Smooth muscle cell (in vitro differentiated cells): ENCODE results near the gene ADAM17. TPM values are rescaled to one million over a fixed set of nuclear protein-coding genes. Genes with fewer than 3 reads are reported as not detected.

Experiments used
- DNase-seq: peaks from one replicate; lab custom pipeline; 2025; ENCODE audit not compliant: unreplicated experiment; lab: John Stamatoyannopoulos, UW
- H2AFZ ChIP-seq: fragments of 200-600 bp; sonication (generic); 2 replicates; pipeline ENCODE4 v1.6.0; 2016; ENCODE audit warnings: antibody characterized with exemption, low read depth, mild to moderate bottlenecking
- H3F3A ChIP-seq: fragments of 200-600 bp; sonication (generic); 2 replicates; pipeline ENCODE4 v1.6.0; 2017; ENCODE audit warnings: antibody characterized with exemption, low read depth
- H3K27ac ChIP-seq: fragments of 200-600 bp; sonication (generic); 2 replicates; pipeline ENCODE4 v1.5.1; 2016; ENCODE audit warnings: low read depth, mild to moderate bottlenecking
- H3K27me3 ChIP-seq: fragments of 200-600 bp; sonication (generic); 2 replicates; pipeline ENCODE4 v1.6.1; 2016; ENCODE audit warnings: low read depth, mild to moderate bottlenecking
- H3K36me3 ChIP-seq: fragments of 200-600 bp; sonication (generic); 2 replicates; pipeline ENCODE4 v1.5.1; 2016; ENCODE audit warnings: low read depth
- H3K4me1 ChIP-seq: fragments of 200-600 bp; sonication (generic); 2 replicates; pipeline ENCODE4 v1.5.1; 2016; ENCODE audit warnings: low read depth
- H3K4me2 ChIP-seq: fragments of 200-600 bp; sonication (generic); 2 replicates; pipeline ENCODE4 v1.6.0; 2016; ENCODE audit warnings: mild to moderate bottlenecking
- H3K4me3 ChIP-seq: fragments of 200-600 bp; sonication (generic); 2 replicates; pipeline ENCODE4 v1.5.1; 2016; ENCODE audit warnings: mild to moderate bottlenecking
- H3K79me2 ChIP-seq: fragments of 200-600 bp; sonication (generic); 2 replicates; pipeline ENCODE4 v1.6.0; 2016; ENCODE audit warnings: low read depth, mild to moderate bottlenecking
- H3K9ac ChIP-seq: fragments of 200-600 bp; sonication (generic); 2 replicates; pipeline ENCODE4 v1.6.0; 2016; ENCODE audit warnings: low read depth
- H3K9me3 ChIP-seq: fragments of 200-600 bp; sonication (generic); replicated peaks from 2 replicates; pipeline ENCODE4 v1.5.1; 2016; ENCODE audit warnings: low read depth
- H4K20me1 ChIP-seq: fragments of 200-600 bp; sonication (generic); 2 replicates; pipeline ENCODE4 v1.6.0; 2016; ENCODE audit warnings: low read depth
- CTCF ChIP-seq: fragments of 200-600 bp; sonication (generic); IDR thresholded peaks from 2 replicates; pipeline ENCODE4 v1.5.1; 2017; ENCODE audit warnings: borderline replicate concordance, mild to moderate bottlenecking, antibody characterized with exemption; ENCODE audit not compliant: insufficient read depth, poor library complexity, severe bottlenecking
- WGBS: methylation state at CpG from one replicate; pipeline ENCODE4 v1.1.7; 2016; ENCODE audit warnings: low lambda C conversion rate; 5-methylcytosine and 5-hydroxymethylcytosine counted together
- polyA plus RNA-seq: library from polyadenylated mRNA; unstranded; fragments of >200 nt; fragmentation: Nextera tagmentation; extraction: Ambion mirVana; gene quantifications from 2 replicates; pipeline ENCODE4 v1.2.1, GENCODE V29; 2016
- total RNA-seq: library from RNA; depleted of rRNA; stranded (reverse); fragments of >200 nt; gene quantifications from 2 replicates; pipeline ENCODE4 v1.2.3, GENCODE V29; 2014

The ADAM17 gene
- total and polyA plus RNA-seq, 2 experiments from 2014 or later: 8.9 to 18.3 TPM

DNA sequence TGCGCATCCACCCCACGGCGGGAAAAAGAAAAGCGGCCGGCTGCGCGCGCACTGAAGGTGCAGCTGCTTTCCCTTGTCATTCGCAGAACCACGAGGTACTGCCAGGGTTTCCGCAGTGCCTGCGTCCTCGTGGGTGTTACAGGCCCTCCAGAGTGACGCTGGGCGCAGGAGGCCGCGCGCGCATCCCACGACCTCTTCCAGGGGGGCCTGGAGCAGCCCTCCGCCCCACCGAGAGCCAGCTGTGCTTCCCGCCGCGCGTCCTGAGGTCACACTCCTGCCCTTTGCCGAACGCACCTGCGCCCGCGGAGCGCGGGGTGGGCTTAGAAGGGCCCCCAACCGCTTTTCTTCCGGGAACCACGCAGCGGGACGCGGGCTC, 81.7 kb downstream of the ADAM17 start:
- WGBS: 9% methylated on average over 39 of the region's 39 CpGs
- H3K27me3 ChIP-seq: no peaks in the 10 kb centered on the region
- H2AFZ ChIP-seq: peak overlapping the region; percentile 28
- no peak overlapping the region for H3K27ac ChIP-seq
- H3K9me3 ChIP-seq: no peaks in the 10 kb centered on the region
- peak overlapping the region; percentile 80 for H3K4me3 ChIP-seq
- H3K9ac ChIP-seq: no peak overlapping the region
- H3F3A ChIP-seq: peaks cover 14% of the 10 kb centered on the region
- no peaks in the 10 kb centered on the region for H3K4me1 ChIP-seq
- no peak for TF ChIP-seq CTCF
- DNase-seq: no peak
- H3K79me2 ChIP-seq: peaks cover 20% of the 10 kb centered on the region
- H3K36me3 ChIP-seq: no peaks in the 10 kb centered on the region
- H3K4me2 ChIP-seq: peak overlapping the region; percentile 96
- peaks cover 17% of the 10 kb centered on the region for H4K20me1 ChIP-seq

GRCh38 chr2:9473308-9473984, 82.2 kb downstream of the ADAM17 start:
- H3K9me3 ChIP-seq: no peaks in the 10 kb centered on the region
- no peaks in the 10 kb centered on the region for H3K27me3 ChIP-seq
- no peaks in the 10 kb centered on the region for H3K36me3 ChIP-seq
- 30% methylated on average over 24 of the region's 24 CpGs for WGBS
- no peak overlapping the region for H3K27ac ChIP-seq
- no peak for TF ChIP-seq CTCF
- DNase-seq: no peak
- no peak overlapping the region for H2AFZ ChIP-seq
- H3K4me1 ChIP-seq: no peaks in the 10 kb centered on the region
- H3K79me2 ChIP-seq: peaks cover 14% of the 10 kb centered on the region
- H3K4me3 ChIP-seq: peak overlapping the region; percentile 80
- H3K4me2 ChIP-seq: peak overlapping the region; percentile 96
- H4K20me1 ChIP-seq: peaks cover 13% of the 10 kb centered on the region
- peaks cover 14% of the 10 kb centered on the region for H3F3A ChIP-seq
- H3K9ac ChIP-seq: no peak overlapping the region

GRCh38 chr2:9472511-9472910, 83.1 kb downstream of the ADAM17 start:
- no peaks in the 10 kb centered on the region for H3K4me1 ChIP-seq
- H3K4me3 ChIP-seq: no peak overlapping the region
- no peaks in the 10 kb centered on the region for H3K27me3 ChIP-seq
- peaks cover 4% of the 10 kb centered on the region for H4K20me1 ChIP-seq
- DNase-seq: no peak
- H3K36me3 ChIP-seq: no peaks in the 10 kb centered on the region
- no peak overlapping the region for H3K27ac ChIP-seq
- no peak for TF ChIP-seq CTCF
- no peaks in the 10 kb centered on the region for H3K9me3 ChIP-seq
- 94% methylated on average over 9 of the region's 9 CpGs for WGBS
- no peak overlapping the region for H3K9ac ChIP-seq
- no peak overlapping the region for H2AFZ ChIP-seq
- no peak overlapping the region for H3K4me2 ChIP-seq
- H3F3A ChIP-seq: peaks cover 14% of the 10 kb centered on the region
- H3K79me2 ChIP-seq: peaks cover 13% of the 10 kb centered on the region

- 94% methylated on average over 5 of the region's 5 CpGs for WGBS
- no peaks in the 10 kb centered on the region for H3K4me1 ChIP-seq
- no peak overlapping the region for H2AFZ ChIP-seq
- no peak overlapping the region for H3K4me3 ChIP-seq
- no peak for TF ChIP-seq CTCF
- peaks cover 3% of the 10 kb centered on the region for H4K20me1 ChIP-seq
- H3K9me3 ChIP-seq: no peaks in the 10 kb centered on the region
- H3K36me3 ChIP-seq: no peaks in the 10 kb centered on the region
- peaks cover 7% of the 10 kb centered on the region for H3K79me2 ChIP-seq
- H3K27ac ChIP-seq: no peak overlapping the region
- H3K9ac ChIP-seq: no peak overlapping the region
- no peak overlapping the region for H3K4me2 ChIP-seq
- H3F3A ChIP-seq: peaks cover 14% of the 10 kb centered on the region
- DNase-seq: no peak
- H3K27me3 ChIP-seq: no peaks in the 10 kb centered on the region
Observed at GRCh38 chr2:9471206-9471605, 84.4 kb downstream of the ADAM17 start.
